ENCODE measurements around the gene PCBP3. TPM values are rescaled to one million over a fixed set of nuclear protein-coding genes. Genes with fewer than 3 reads are reported as not detected.

The PCBP3 gene
- total and polyA plus RNA-seq, 2 of the 8 experiments (the other 6 are each of a cell fraction or from before 2014, with no cell fraction given): 3.5 to 6.3 TPM

DNA sequence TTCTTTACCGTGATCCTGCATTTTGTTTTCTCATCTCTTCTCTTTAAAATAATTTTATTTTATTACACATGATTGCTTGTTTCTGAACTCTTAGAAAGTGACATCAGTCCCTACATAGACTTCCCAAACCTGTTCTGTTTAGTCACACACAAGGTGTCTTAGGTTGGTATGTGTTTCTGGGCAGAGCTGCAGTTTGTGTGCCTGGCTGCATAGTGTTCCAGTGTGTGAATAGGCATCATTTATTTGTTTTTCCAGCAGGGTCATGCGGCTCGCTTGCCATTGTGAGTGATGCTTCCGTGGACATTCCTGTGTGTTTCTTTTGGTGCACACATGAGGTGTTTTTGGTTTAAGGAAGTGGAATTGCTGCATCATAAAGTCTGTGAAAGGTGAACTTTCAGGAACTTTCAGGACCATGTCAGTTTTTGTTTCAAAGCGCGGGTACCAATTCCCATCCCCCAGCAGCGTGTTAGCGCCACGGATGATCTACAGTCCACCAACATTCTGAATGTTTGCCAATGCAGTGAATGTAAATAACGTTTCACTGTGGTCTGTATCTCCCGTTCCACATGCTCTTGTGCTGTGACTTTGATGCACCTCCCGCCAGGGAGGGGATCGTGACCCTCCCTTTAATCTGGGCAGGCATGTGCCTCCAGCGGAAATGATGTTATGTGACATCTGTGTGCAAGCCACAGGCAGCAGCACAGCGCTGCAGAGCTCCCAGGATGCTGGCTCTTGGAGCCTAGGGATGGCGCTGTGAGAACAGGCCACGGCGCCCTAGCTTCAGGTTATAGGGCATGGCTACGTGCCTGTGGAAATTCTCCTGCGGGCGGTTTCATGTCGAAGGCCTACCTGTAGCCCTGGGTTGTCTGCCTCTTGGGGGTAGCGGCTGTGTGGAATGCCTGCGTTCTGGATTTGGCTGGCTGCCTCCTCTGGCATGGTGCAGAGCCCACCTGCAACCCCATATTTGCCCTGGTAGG lies 193.5 kb downstream of the PCBP3 start:
- peaks cover 0 to 2% (median 0%) of the 10 kb centered on the region in 4 experiments; a peak in 1 of 7 replicates for H3K4me1 ChIP-seq (replicated peaks in 1 of 4; ENCODE audit: control insufficient read depth in 3 of 4, insufficient read depth in 4 of 4, low read length in 3 of 4)
- no peak overlapping the region for H3K14ac ChIP-seq (ENCODE audit: insufficient read length)
- H4K20me1 ChIP-seq (replicated peaks in 1 of 2; ENCODE audit: control insufficient read depth in 1 of 2, insufficient read depth in 2 of 2, low read length in 2 of 2): no peaks in the 10 kb centered on the region
- no peak overlapping the region for H3K18ac ChIP-seq (ENCODE audit: extremely low read depth, low read length)
- no peak overlapping the region for H2AFZ ChIP-seq (ENCODE audit: low read length)
- no peak overlapping the region for H3K9ac ChIP-seq (replicated peaks in 1 of 4; ENCODE audit: extremely low read depth in 1 of 4, low read depth in 3 of 4, low read length in 3 of 4)
- no peak overlapping the region for H2BK20ac ChIP-seq (ENCODE audit: low read length)
- peaks cover 3% of the 10 kb centered on the region; the same call in 1 of the 2 replicates for H3K79me1 ChIP-seq (ENCODE audit: low read depth, low read length)
- no peak overlapping the region for H4K5ac ChIP-seq (ENCODE audit: insufficient read length, low read depth, low read length)
- no peaks in the 10 kb centered on the region for H3K27me3 ChIP-seq (replicated peaks in 1 of 4; ENCODE audit: control insufficient read depth in 3 of 4, extremely low read depth in 1 of 4, insufficient read depth in 3 of 4, low read length in 3 of 4)
- no peak overlapping the region for H3K4me3 ChIP-seq (ENCODE audit: extremely low read depth in 1 of 4, insufficient read depth in 2 of 4, low read depth in 3 of 4, low read length in 4 of 4)
- peaks cover 13 to 15% of the 10 kb centered on the region in 2 experiments for H3K9me3 ChIP-seq (ENCODE audit: insufficient read depth in 2 of 2, low read depth in 1 of 2, low read length in 1 of 2)
- no peak overlapping the region for H3K4me2 ChIP-seq (ENCODE audit: insufficient read depth in 1 of 2, low read depth in 2 of 2, low read length in 2 of 2)
- FAIRE-seq (no peak), DNase-seq (ENCODE audit: low read depth in 1 of 2, low spot score in 2 of 2) (no peak)
- H2BK15ac ChIP-seq (ENCODE audit: low read length): 0 out of 2 replicates have a peak overlapping the region, but pooled peaks have one; percentile 81
- H3K79me2 ChIP-seq (ENCODE audit: control insufficient read depth in 1 of 2, insufficient read depth in 2 of 2, low read length in 2 of 2): no peaks in the 10 kb centered on the region
- H2BK5ac ChIP-seq (ENCODE audit: low read depth, low read length): 0 out of 2 replicates have a peak overlapping the region, but pooled peaks have one; percentile 44
- H4K8ac ChIP-seq (ENCODE audit: extremely low read depth, insufficient read depth, low read length): no peak overlapping the region; the same call in 1 of the 2 replicates
- no peak overlapping the region for H3K27ac ChIP-seq (ENCODE audit: low read depth, low read length)
- no peak overlapping the region for H3K23ac ChIP-seq (ENCODE audit: insufficient read length)
- H3K36me3 ChIP-seq (ENCODE audit: control insufficient read depth in 2 of 4, insufficient read depth in 4 of 4, low read length in 3 of 4): no peaks in the 10 kb centered on the region
- H2BK120ac ChIP-seq (replicated peaks; ENCODE audit: low read depth, low read length): no peak overlapping the region
- peak overlapping the region; percentile 41; the same call in 1 of the 2 replicates for H2AK5ac ChIP-seq (ENCODE audit: low read depth, low read length)
- ChIA-PET POLR2A (ENCODE audit: partially characterized antibody) (no interaction called here), CTCF (ENCODE audit: partially characterized antibody) (interaction anchor here (0.7 to 1.9 kb wide), 3 partner anchors 9 to 42 kb away, joined by 3 to 6 read pairs (median 3); no protein-coding TSS in a partner anchor)
- 93% methylated on average over 24 of the region's 24 CpGs; no CpG with 5 or more reads in 1 of the 2 experiments for WGBS, 2 experiments (ENCODE audit: extremely low coverage in 1 of 2, insufficient coverage in 1 of 2, insufficient read length in 1 of 2, insufficient replicate concordance in 2 of 2, low coverage in 1 of 2, low lambda C conversion rate in 2 of 2, missing lambda C conversion rate in 1 of 2)
- no peaks in the 10 kb centered on the region for H3K23me2 ChIP-seq (ENCODE audit: low read depth, low read length)
- no peak overlapping the region for H4K91ac ChIP-seq (replicated peaks; ENCODE audit: insufficient read length, low read length)
- no peak overlapping the region for H3K4ac ChIP-seq (replicated peaks; ENCODE audit: insufficient read length, low read depth, low read length)
- no peak overlapping the region for H3K56ac ChIP-seq (replicated peaks; ENCODE audit: insufficient read length, low read depth, low read length)
- H2BK12ac ChIP-seq (ENCODE audit: low read depth, low read length): no peak overlapping the region
- TF ChIP-seq, protein P1, sequence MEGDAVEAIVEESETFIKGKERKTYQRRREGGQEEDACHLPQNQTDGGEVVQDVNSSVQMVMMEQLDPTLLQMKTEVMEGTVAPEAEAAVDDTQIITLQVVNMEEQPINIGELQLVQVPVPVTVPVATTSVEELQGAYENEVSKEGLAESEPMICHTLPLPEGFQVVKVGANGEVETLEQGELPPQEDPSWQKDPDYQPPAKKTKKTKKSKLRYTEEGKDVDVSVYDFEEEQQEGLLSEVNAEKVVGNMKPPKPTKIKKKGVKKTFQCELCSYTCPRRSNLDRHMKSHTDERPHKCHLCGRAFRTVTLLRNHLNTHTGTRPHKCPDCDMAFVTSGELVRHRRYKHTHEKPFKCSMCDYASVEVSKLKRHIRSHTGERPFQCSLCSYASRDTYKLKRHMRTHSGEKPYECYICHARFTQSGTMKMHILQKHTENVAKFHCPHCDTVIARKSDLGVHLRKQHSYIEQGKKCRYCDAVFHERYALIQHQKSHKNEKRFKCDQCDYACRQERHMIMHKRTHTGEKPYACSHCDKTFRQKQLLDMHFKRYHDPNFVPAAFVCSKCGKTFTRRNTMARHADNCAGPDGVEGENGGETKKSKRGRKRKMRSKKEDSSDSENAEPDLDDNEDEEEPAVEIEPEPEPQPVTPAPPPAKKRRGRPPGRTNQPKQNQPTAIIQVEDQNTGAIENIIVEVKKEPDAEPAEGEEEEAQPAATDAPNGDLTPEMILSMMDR (IDR thresholded peaks at IDR 0.05; ENCODE audit: control extremely low read depth in 1 of 3, insufficient read depth in 1 of 3, low read depth in 1 of 3, low read length in 3 of 3): peak in 1 of 3 experiments; percentile 26; a peak in 2 of 4 replicates
- TF ChIP-seq SRF (IDR thresholded peaks at IDR 0.05; ENCODE audit: low read depth, low read length) (no peak), POLR2AphosphoS5 (IDR thresholded peaks at IDR 0.05; ENCODE audit: low read depth, low read length) (no peak), RNF2 (IDR thresholded peaks at IDR 0.05; ENCODE audit: borderline replicate concordance, low read depth, low read length, missing control alignments, poor library complexity, severe bottlenecking) (no peak), POLR2A (IDR thresholded peaks at IDR 0.05; ENCODE audit: control extremely low read depth in 1 of 2, low read depth in 2 of 2, low read length in 2 of 2) (no peak), GTF2F1 (IDR thresholded peaks at IDR 0.05; ENCODE audit: borderline replicate concordance, low read depth, low read length) (no peak), TEAD4 (IDR thresholded peaks at IDR 0.05; ENCODE audit: low read depth, low read length) (no peak), POU5F1 (IDR thresholded peaks at IDR 0.05; ENCODE audit: low read depth, low read length) (no peak), CHD2 (IDR thresholded peaks at IDR 0.05; ENCODE audit: low read length) (no peak)
